H1 (cell line): ENCODE results near the gene HHIP. TPM values are rescaled to one million over a fixed set of nuclear protein-coding genes. Genes with fewer than 3 reads are reported as not detected.

Experiments
- CHD1 ChIP-seq: IDR thresholded peaks from 2 replicates; pipeline ENCODE4 v1.6.1; 2012; ENCODE audit warnings: low read depth, low read length, improper control_type of control experiment
- SIRT6 ChIP-seq: IDR thresholded peaks from one replicate; pipeline ENCODE4 v1.7.1; 2012; ENCODE audit warnings: low read length, inconsistent platforms
- polyA plus RNA-seq, 7 experiments: library from polyadenylated mRNA; depleted of rRNA in 3 of 7; stranded (reverse) in 5 of 7; unstranded in 2 of 7; fragments of >200 nt in 5 of 7; fragments of 200-250 nt in 2 of 7; gene quantifications; 1 replicate in 5 of 7; 2 replicates in 1 of 7; 4 replicates in 1 of 7; pipeline versions ENCODE4 v1.2.1 to v1.2.3, GENCODE V29; 2011 to 2013; ENCODE audit warnings: missing spikeins in 2 of 7, mixed read lengths in 2 of 7
- total RNA-seq: library from RNA; stranded (reverse); fragmentation: NEBNext Ultra II Directional; extraction: Animal tissue kit (Norgen Biotek cat#: 25700); gene quantifications from 2 replicates; pipeline ENCODE4 v1.2.1, GENCODE V29; 2021

Gene HHIP
- total and polyA plus RNA-seq, 2 of the 8 experiments (the other 6 are each of a cell fraction or from before 2014, with no cell fraction given), result 0.05 to 1.3 TPM

GRCh38 chr4:144627663-144628076 is 18.3 kb upstream of the HHIP start (continued):
- TF ChIP-seq SIRT6 (no peak), CHD1 (no peak)
- TF ChIP-seq, all 59 proteins: peak for 0
